ENCODE data around the gene NUBP2. TPM values are rescaled to one million over a fixed set of nuclear protein-coding genes. Genes with fewer than 3 reads are reported as not detected.

Gene NUBP2
- total RNA-seq, 1 experiment from 2014 or later = 103 TPM

GRCh38 chr16:1745900-1746692 is 36.7 kb upstream of the NUBP2 start:
- no peaks in the 10 kb centered on the region for H4K20me1 ChIP-seq (ENCODE audit: insufficient read depth)
- no peaks in the 10 kb centered on the region for H3K27me3 ChIP-seq (ENCODE audit: insufficient read depth, low read length)
- H3K9ac ChIP-seq (ENCODE audit: low read length) = no peak overlapping the region
- no peaks in the 10 kb centered on the region for H3K79me2 ChIP-seq (ENCODE audit: insufficient read depth, low read length)
- intact Hi-C loops (cut with micrococcal nuclease) = no loop called here
- ChIA-PET RAD21 (ENCODE audit: low non-redundant PET in 1 of 2, low total read pairs in 2 of 2, uncharacterized antibody in 2 of 2, unreplicated experiment in 2 of 2) (no interaction called here), POLR2A (no interaction called here), CTCF (no interaction called here)
- no peak overlapping the region for H3K27ac ChIP-seq (ENCODE audit: low read depth, low read length)
- no peak overlapping the region for H3K4me2 ChIP-seq (ENCODE audit: low read length)
- TF ChIP-seq CBX3 (IDR thresholded peaks at IDR 0.05; ENCODE audit: low read depth) (no peak), POLR2A (IDR thresholded peaks at IDR 0.05; ENCODE audit: borderline replicate concordance, extremely low read depth, insufficient read depth, insufficient read length) (no peak), ATF3 (IDR thresholded peaks at IDR 0.05) (no peak), ELF1 (IDR thresholded peaks at IDR 0.05; ENCODE audit: borderline replicate concordance, low read depth) (no peak), ZNF274 (IDR thresholded peaks at IDR 0.05; ENCODE audit: low read depth, low read length) (no peak), POLR2AphosphoS5 (IDR thresholded peaks at IDR 0.05; ENCODE audit: low read depth, low read length) (no peak), ZFX (IDR thresholded peaks at IDR 0.05) (no peak), JUND (IDR thresholded peaks at IDR 0.05) (no peak), TCF7L2 (IDR thresholded peaks at IDR 0.05; ENCODE audit: borderline replicate concordance, extremely low read depth, insufficient read depth, insufficient read length) (no peak), EZH2phosphoT487 (IDR thresholded peaks at IDR 0.05; ENCODE audit: borderline replicate concordance) (no peak)
- peaks cover 10 to 14% of the 10 kb centered on the region in 2 experiments; a peak in 3 of 4 replicates for H3K36me3 ChIP-seq (ENCODE audit: control insufficient read depth in 1 of 2, insufficient read depth in 2 of 2, low read length in 2 of 2)
- DNase-seq (ENCODE audit: low read depth, low spot score) (no peak), ATAC-seq (no peak)
- no peaks in the 10 kb centered on the region for H3K9me3 ChIP-seq (ENCODE audit: control insufficient read depth in 1 of 2, insufficient read depth in 1 of 2, low read depth in 1 of 2, low read length in 2 of 2)
- H3K4me1 ChIP-seq (ENCODE audit: control insufficient read depth in 1 of 2, insufficient read depth in 2 of 2, low read length in 2 of 2) = no peaks in the 10 kb centered on the region
- H2AFZ ChIP-seq (ENCODE audit: low read depth, low read length, poor library complexity, severe bottlenecking) = no peak overlapping the region
- H3K9me2 ChIP-seq (ENCODE audit: insufficient read depth) = no peaks in the 10 kb centered on the region
- H3K4me3 ChIP-seq (replicated peaks in 1 of 2; ENCODE audit: low read depth in 1 of 2, low read length in 2 of 2) = no peak overlapping the region
- no TSS peak for BruUV-seq (replicated peaks)

GRCh38 chr16:1746693-1747195 is 36.0 kb upstream of the NUBP2 start:
- ChIA-PET POLR2A (no interaction called here), RAD21 (ENCODE audit: low non-redundant PET in 1 of 2, low total read pairs in 2 of 2, uncharacterized antibody in 2 of 2, unreplicated experiment in 2 of 2) (no interaction called here), CTCF (no interaction called here)
- Histone ChIP-seq H3K9me2 (ENCODE audit: insufficient read depth) (no peaks in the 10 kb centered on the region), H3K4me1 (ENCODE audit: control insufficient read depth in 1 of 2, insufficient read depth in 2 of 2, low read length in 2 of 2) (no peaks in the 10 kb centered on the region), H3K4me2 (ENCODE audit: low read length) (no peak overlapping the region), H3K9me3 (ENCODE audit: control insufficient read depth in 1 of 2, insufficient read depth in 1 of 2, low read depth in 1 of 2, low read length in 2 of 2) (no peaks in the 10 kb centered on the region), H3K79me2 (ENCODE audit: insufficient read depth, low read length) (no peaks in the 10 kb centered on the region), H3K27me3 (ENCODE audit: insufficient read depth, low read length) (no peaks in the 10 kb centered on the region), H4K20me1 (ENCODE audit: insufficient read depth) (no peaks in the 10 kb centered on the region), H3K9ac (ENCODE audit: low read length) (no peak overlapping the region), H3K36me3 (ENCODE audit: control insufficient read depth in 1 of 2, insufficient read depth in 2 of 2, low read length in 2 of 2) (peaks cover 10 to 14% of the 10 kb centered on the region in 2 experiments; a peak in 3 of 4 replicates), H2AFZ (ENCODE audit: low read depth, low read length, poor library complexity, severe bottlenecking) (no peak overlapping the region), H3K27ac (ENCODE audit: low read depth, low read length) (no peak overlapping the region), H3K4me3 (replicated peaks in 1 of 2; ENCODE audit: low read depth in 1 of 2, low read length in 2 of 2) (no peak overlapping the region)
- intact Hi-C loops (cut with micrococcal nuclease) = no loop called here
- BruUV-seq (replicated peaks) = no TSS peak
- DNase-seq (ENCODE audit: low read depth, low spot score) (no peak), ATAC-seq (no peak)
- TF ChIP-seq SIN3A (IDR thresholded peaks at IDR 0.05; ENCODE audit: low read depth) (no peak), CTCF (IDR thresholded peaks at IDR 0.05 in 2 of 3, conservative IDR thresholded peaks at IDR 0.05 in 1 of 3; ENCODE audit: borderline replicate concordance in 1 of 3, insufficient read depth in 1 of 3, low read depth in 2 of 3, low read length in 2 of 3) (no peak), ZFX (IDR thresholded peaks at IDR 0.05) (no peak), RAD21 (IDR thresholded peaks at IDR 0.05; ENCODE audit: low read depth) (no peak), CBX3 (IDR thresholded peaks at IDR 0.05; ENCODE audit: low read depth) (no peak), EGR1 (IDR thresholded peaks at IDR 0.05; ENCODE audit: low read depth) (no peak), SRF (IDR thresholded peaks at IDR 0.05; ENCODE audit: low read depth) (no peak), YY1 (IDR thresholded peaks at IDR 0.05; ENCODE audit: extremely low read depth, insufficient replicate concordance, low read depth, low read length) (no peak), POLR2A (IDR thresholded peaks at IDR 0.05; ENCODE audit: borderline replicate concordance, extremely low read depth, insufficient read depth, insufficient read length) (no peak), POLR2AphosphoS5 (IDR thresholded peaks at IDR 0.05; ENCODE audit: low read depth, low read length) (no peak), EZH2phosphoT487 (IDR thresholded peaks at IDR 0.05; ENCODE audit: borderline replicate concordance) (no peak), EZH2 (IDR thresholded peaks at IDR 0.05) (no peak), SP1 (IDR thresholded peaks at IDR 0.05; ENCODE audit: low read depth) (no peak)
